HG03095 (cell line): Measurements from ENCODE around the gene PTGIS.
"Not testable (repeated sequence)": the region's sequence is repeated elsewhere in the genome, so short reads cannot be mapped to it uniquely, and the experiment has no call there.

Experiments
- ATAC-seq: cut with Tn5 transposase; IDR thresholded peaks from one replicate; pipeline ENCODE4 v1.9.1; 2021; ENCODE audit warnings: moderate library complexity; ENCODE audit not compliant: unreplicated experiment

The PTGIS gene

DNA sequence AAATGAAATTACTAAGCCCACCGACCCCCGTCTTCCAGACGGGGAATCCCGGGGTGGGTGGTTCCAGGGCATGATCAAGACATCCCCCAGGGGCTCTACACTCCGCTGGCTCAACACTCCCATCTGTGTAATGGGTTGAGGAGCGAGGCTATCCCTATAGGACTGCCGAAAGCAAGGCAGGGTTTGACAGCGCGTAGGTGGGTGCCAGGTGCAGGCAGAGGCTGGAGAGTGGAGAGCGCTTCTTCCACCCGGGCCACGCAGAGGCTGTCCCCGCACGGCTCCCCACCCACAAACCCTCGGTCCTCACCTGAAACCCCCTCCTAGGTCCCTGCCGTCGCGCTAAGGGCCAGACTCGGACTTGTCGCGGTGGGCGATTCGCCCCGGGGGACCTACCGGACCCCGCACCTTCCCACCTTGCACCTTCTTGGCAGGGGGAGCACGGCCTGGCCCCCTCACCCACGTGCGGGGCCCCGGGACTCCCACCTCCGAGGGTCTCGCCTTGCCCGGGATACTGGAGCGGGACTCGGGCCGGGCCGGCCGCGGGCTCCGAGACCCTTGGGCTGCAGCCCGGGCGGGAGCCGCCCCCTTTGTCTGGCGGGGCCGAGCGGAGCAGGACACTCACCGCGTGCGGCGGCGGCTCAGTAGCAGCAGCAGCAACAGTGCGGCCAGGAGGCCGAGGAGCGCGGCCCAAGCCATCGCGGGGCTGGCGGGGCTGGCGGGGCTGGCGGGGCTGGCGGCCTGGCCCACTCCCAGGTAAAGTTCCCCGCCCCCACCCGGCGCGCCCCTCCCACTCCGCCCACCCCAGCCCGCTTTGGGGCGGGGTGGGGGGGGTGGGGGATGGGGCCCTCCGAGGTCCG lies at the start of gene PTGIS:
TSS of gene PTGIS (minus strand) at position 717 of the 857 bp plus-strand sequence. CDS start at position 696, 21 bp downstream.
- ATAC-seq, result no peak

DNA sequence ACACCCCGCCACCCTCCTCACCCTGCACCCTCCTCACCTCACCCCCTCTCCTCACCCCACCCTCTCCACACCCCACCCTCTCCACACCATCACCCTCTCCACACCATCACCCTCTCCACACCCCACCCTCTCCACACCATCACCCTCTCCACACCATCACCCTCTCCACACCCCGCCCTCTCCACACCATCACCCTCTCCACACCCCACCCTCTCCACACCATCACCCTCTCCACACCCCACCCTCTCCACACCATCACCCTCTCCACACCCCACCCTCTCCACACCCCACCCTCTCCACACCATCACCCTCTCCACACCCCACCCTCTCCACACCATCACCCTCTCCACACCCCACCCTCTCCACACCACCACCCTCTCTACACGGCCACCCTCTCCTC lies 49.5 kb upstream of the PTGIS start:
- not testable (repeated sequence) for ATAC-seq

DNA sequence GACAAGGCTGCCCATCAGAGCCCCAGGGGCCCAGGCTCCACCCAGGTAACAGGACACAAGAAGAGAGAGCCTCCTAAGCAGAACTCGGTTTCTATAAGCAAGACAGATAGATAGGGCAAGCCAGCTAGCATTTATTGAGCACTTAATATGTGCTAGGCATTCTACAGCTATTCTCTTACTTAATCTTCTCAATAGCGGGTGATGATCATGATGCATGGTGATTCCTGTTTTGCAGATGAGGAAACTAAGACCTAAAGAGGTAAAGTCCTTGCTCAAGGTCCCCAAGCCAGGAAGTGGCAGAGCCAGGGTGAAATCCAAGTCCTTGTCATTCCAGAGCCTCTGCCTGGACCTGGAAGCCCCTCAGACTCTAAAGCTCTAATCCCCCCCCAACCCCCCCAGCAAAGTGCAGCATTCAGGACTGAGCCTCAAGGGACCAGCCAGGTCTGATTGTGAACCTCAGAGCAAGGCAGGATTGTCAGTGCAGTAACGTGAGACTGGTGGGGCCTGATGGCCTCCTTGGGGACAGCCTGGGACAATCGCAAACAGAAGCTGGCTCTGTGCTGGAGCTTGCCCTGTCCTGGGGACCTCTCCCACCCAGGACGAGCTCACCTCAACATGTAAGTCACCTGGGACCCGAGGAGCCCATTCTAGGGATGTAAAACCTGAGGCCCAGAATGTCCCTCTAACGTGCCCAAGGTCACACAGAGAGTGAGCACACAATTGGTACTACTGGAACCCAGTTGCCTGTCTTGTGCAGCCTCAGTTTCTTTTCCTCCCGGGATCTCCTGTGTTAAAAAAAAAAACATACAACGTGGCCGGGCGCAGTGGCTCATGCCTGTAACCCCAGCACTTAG lies 48.4 kb upstream of the PTGIS start:
- ATAC-seq, result no peak

DNA sequence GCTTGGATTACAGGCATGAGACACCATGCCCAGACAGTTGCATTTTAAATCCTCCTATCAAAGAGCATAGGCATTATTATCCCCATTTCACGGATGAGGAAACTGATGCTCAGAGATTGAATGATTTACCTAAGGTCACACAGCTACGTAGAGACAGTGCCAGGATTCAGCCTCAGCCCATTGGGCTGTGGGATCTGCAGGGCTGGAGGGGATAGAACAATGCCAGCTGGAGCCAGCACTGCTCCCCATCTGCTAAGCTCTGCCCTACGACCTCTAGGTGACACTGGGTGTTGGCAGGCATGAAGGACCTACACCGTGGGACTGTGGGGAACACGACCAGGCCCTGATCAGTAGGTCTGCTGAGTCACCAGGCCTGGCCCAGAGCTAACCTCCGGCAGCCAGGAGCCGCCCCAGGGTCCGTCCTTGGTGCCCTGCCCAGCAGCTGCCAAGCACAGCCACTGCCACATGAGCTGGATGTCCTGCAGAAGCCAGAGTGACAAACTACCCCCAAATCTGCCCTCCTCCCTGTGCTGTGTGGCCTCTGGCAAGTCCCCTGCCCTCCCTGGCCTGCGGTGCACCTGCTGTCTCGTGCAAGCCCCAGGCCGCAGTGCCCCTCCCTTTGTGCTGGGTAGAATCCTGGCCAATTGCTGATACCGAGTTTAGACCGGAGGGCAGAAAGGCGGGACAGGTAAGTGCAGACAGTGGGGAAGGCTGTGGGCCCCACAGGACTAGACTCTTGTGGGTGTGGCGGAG lies 47.6 kb upstream of the PTGIS start:
- no peak for ATAC-seq

DNA sequence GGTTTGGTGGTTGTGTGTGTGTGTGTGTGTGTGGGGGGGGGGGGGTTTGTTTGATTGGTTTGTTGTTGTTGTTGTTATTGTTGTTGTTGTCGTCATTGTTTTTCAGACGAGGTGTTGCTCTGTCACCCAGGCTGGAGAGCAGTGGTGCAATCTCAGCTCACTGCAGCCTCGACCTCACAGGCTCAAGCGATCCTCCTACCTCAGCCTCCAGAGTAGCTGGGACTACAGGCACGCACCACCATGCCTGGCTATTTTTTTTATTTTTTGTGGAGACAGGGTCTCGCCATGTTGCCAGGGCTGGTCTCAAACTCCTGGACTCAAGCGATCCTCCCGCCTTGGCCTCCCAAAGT lies 47.1 kb upstream of the PTGIS start:
- ATAC-seq, result not testable (repeated sequence)

DNA sequence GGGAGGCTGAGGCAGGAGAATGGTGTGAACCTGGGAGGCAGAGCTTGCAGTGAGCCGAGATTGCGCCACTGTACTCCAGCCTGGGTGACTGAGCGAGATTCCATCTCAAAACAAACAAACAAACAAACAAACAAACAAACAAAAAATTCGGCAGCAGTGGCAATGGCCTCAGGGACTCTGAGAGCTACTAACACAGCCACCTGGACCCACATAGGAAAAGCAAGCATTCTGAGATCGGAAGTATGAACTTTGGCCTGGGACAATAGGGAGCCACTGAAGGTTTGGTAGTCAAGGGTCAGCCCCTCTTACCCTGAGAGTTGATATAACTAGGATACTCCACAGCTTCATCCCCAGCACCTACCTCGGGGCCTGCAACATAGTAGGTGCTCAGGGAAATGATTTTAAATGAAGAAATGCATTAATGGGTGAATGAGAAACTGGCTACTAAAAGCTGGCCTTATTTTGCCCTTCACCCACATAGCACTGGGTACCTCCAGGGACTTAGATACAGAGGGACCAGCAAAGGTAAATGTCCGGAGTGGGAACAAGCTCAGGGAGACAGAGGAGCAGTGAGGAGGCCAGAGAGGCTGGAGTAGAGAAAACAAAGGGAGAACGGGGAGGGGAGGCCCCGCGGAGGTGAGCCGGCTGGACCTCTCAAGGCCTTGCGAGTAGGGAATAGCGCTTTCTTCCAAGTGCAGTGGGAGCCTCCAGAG lies 46.6 kb upstream of the PTGIS start:
- no peak for ATAC-seq

DNA sequence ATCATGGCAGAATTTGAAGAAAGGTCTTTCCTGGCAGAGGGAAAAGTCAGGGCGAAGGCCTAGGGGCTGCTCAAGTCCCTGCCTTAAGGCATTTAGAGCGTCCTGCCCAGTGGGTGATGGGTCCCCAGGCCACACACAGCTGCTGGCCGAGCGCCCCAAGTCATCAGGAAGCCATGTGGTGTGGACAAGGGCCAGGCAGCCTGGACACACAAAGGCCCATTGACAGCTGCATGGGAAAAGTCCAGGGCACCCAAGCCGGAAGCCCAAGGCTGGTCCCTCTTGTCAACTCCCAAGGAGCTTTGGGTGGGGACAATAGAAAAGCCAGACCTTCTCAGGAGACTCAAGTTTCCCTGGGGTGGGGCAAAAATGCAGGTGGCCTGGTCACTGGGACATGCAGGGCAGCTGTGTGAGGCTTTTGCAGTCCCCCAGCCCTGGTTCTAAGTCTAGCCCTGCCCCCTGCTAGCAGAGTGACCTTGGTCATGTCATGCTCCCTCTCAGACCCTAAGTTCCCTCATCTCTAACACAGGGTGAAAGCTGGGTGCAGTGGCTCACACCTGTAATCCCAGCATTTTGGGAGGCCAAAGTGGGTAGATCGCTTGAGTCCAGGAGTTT lies 44.3 kb upstream of the PTGIS start:
- no peak for ATAC-seq

DNA sequence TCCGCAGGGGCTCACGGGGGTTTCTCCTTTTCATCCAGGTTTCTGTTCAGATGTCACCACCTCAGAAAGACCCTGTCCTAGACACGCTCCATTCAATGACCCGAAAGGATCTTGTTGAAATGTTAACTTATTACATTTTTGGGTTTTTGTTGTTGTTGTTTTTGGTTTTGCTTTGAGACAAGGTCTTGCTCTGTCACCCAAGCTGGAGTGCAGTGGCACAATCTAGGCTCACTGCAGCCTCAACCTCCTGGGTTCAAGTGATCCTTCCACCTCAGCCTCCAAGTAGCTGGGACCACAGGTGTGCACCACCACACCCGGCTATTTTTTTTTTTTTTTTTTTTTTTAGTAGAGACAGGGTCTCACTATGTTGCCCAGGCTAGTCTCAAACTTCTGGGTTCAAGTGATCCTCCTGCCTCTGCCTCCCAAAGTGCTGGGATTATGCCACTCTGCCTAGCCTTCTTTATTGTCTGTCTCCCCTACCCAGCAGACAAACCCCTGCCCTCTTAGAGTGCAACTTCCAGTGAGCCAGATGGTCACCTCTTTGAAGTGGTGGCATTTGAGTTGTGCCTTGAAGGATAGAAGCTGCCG lies 43.7 kb upstream of the PTGIS start:
- not testable (repeated sequence) for ATAC-seq

DNA sequence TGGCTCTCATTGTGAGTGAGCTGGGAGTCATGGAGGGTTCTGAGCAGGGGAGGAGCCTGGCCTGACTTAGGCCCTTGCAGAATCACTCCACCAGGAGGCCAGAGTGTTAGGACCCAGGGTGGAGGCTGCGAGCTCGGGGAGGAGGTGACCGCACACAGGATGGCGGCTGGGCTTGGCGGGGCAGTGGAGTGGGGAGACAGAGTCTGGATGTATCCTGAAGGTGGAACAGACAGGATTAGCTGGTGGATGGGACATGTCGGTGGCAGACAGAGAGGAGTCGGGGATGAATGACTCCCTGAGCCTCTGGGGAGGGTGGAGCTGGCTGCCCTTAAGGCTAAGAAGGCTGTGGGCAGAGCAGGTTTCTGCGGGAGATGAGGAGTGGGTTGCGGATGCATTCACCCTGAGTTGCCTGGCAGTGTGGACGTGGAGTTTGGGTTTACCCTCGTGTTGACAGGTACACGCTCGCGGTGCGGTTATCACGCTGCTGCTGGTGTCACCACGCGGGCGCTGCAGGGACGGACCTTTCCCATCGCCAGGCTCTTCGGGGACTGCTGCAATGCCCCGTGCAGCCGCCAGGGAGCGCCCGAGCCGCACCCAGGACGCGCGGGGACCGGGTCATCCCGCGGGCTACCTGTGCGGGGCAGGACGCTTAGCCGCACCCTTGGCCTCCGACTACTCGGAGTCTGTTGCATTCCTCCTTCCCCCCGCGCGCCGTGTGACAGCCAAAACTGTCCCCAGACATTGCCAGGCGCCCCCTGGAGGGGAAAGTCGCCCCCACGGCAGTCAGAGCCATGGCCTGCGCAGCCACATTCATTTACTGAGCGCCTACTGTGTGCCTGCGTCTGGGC lies 43.0 kb upstream of the PTGIS start:
- ATAC-seq, result no peak

DNA sequence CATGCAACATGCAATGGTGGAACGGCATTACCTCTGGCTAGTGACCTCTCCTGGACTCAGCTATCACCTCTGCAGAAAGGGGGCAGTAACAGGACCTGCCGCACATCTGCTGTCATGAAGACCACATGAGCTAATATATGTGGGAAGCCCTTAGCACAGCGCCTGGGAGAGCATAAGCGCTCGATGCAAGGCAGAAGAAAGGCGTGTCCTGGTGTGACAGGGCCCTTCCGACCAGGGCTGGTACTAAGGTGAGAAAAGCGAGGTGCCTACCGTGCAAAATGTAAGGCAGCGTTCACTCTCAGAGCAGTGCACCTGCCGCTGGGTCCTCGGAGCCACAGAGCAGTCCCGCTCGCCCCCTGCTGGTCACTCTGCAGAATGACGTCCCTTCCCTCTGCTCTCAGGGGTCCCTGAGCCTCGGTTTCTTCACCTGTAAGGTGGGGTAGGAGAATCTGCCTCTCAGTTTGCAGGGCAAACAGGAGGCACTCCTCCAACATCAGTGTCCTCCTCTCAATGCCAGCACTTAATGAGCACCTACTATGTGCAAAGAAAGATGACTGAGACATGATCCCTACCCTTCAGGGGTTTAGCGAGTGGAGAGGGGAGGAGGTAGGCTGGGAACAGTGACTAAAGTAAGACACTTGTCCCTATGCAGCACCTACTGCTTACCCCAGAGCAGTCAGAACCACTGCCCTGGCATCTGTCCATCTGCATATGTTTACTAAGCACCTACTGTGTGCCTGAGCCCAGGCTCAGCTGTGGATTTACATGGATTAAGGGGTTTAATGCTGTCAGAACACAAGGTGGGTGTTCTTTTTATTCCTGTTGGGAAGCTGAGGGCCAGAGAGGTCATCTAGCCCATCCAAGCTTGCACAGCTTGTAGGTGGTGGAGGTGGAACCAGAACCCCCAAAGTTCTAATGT lies 41.1 kb upstream of the PTGIS start:
- peak; percentile 52 for ATAC-seq

DNA sequence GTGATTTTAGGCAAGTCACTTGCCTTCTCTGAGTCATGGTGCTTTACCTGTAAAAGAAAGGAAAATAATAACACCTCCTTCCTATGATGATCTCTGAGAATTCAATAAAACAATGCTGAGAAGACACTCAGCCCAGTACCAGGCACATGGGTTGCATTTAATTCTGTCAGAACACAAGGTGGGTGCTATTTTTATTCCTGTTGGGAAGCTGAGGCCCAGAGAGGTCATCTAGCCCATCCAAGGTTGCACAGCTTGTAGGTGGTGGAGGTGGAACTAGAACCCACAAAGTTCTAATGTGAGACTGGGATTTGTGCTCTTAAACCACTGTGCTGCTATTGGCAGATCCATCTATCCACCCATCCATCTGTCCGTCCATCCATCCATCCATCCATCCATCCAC lies 39.6 kb upstream of the PTGIS start:
- ATAC-seq, result no peak

DNA sequence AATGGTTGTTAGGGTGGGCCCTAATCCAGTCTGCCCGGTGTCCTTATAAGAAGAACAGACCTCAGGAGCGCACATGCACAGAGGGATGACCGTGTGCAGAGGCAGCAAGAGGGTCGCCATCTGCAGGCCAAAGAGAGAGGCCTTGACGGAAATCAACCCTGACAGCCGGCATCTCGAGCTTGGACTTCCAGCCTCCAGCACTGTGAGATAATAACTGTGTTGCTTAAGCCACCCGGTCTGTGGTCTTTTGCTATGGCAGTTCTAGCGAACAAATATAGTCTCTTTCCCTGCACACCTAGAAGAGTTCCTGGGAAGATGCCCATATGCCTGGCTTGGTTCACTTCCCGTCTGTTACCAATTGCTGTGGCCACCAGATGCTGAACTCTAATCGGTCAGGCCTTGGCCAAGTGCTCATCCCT lies 35.3 kb upstream of the PTGIS start:
- ATAC-seq, result no peak

DNA sequence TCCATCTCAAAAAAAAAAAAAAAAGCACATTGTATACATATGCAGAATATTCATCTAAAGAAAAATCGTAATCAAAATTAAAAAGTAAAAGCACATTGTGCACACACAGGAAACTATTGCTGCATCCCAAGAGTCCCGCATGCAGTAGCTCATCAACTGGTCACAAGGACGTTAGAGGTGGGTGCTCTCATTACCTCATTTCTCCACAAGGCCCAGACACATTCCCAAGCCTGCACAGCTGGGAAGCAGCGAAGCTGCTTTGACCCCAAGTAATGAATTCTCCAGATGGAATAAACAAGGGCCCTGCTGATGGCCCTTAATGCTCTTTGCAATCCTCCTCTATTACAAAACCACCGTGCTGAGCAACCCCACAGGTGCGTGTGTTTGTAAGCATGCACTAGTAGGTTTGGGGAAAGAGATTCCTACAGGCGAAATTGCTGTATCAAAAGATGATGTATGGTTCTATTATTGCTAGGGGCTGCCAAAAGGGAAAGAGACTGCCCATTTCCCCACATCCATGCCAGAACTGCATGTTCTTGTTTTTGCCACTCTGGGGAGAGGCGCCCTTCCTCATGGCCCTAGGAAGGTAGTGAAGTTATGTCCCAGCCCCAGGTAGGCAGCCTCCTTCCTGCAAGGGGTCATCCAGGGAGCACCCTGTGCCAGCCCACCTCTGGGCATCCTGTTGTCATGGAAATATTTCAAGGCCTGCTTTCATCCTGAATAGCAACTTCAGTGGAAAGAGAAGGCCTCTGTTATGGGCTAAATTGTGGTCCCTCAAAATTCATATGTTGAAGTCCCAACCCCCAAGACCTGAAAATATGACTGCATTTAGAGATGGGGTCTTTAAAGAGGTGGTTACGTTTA lies 34.6 kb upstream of the PTGIS start:
- no peak for ATAC-seq

DNA sequence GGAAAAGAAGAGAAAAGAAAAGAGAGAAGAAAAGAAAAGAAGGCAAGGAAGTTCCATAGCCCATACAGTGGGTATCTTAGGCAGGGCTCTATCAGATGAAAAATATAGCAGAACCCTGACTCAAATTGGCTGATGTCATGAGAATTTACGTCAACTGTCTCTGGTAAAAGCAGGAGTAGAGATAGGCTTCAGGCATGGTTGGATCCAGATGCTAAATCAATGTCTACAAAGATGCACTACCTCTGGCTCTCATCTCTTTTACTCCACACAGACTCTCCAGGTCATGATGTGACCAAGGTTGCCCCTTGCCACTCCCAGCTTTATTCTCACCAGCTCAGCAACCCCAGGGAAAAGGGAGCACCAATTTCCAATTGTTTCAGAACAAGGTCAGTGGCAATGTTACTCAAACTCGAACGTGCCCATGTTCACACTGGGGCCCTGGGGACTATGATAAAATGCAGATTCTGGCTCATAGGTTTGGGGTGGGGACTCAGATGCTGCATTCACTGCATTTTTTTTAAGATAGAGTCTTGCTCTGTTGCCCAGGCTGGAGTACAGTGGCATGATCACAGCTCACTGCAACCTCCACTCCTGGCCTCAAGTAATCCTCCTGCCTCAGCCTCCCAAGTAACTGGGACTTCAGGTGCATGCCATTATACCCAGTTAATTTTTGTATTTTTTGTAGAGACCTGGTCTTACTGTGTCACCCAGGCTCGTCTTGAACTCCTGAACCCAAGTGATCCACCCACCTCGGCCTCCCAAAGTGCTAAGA lies 33.4 kb upstream of the PTGIS start:
- no peak for ATAC-seq

DNA sequence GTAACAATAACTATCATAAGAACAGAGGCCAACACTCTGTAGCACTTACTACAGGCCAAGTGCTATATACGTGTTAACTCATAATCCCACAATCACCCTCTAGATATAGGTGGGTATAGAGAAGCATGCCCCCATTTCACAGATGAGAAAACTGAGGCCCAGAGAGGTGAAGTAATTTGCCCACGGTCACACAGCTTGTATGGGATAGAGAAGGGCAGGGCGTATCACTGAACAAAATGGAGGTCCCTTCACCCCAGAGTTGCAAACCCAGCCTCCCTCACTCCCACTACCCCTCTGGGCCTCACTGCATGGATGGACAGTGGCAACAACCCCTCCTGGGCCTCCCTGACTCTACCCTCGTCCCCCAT lies 31.8 kb upstream of the PTGIS start:
- ATAC-seq, result no peak

DNA sequence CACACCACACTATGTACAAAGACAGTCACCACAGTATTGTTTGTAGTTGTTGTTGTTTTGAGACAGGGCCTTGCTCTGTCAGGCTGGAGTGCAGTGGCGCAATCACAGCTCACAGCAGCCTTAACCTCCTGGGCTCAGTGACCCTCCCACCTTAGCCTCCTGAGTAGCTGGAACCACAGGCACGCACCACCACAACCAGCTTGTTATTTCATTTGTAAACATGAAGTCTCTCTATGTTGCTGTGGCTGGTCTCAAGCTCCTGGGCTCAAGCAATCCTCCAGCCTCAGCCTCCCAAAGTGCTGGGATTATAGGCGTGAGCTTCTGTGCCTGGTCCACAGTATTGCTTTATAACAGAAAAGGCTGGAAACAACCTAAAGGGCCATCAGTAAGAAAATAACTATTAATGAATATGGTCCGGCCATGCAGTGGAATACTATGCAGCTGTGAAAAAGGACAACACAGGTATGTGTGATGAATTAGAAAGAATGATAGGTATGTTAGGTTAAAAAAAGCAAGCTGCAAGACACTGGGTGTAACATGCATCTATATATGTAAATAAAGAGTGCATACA lies 30.0 kb upstream of the PTGIS start:
- ATAC-seq, result no peak
